T-helper 22 cell (primary cell): ENCODE measurements around the gene OR4N5.
"Not testable (repeated sequence)": the region's sequence is repeated elsewhere in the genome, so short reads cannot be mapped to it uniquely, and the experiment has no call there.

Experiments used
- DNase-seq: peaks from one replicate; pipeline ENCODE4 v3.0.0-alpha.2; 2020; ENCODE audit warnings: low read depth

Gene OR4N5

GRCh38 chr14:20138520-20138919 lies at the start of gene OR4N5:
Gene OR4N5, plus strand, starts transcription at chr14:20138820. Its CDS starts 4,916 bp downstream, at chr14:20143736.
- no peak for DNase-seq

- no peak for DNase-seq
Measured at GRCh38 chr14:20092050-20092449, 46.6 kb upstream of the OR4N5 start.

- DNase-seq, result no peak
Measured at GRCh38 chr14:20093442-20093841, 45.2 kb upstream of the OR4N5 start.

GRCh38 chr14:20098926-20099770 lies 39.5 kb upstream of the OR4N5 start:
- DNase-seq, result not testable (repeated sequence)

GRCh38 chr14:20110438-20110837 lies 28.2 kb upstream of the OR4N5 start, which contains the start of gene OR4K17:
Gene OR4K17, plus strand, starts transcription at chr14:20110739. Its CDS starts 6,761 bp downstream, at chr14:20117500.
- no peak for DNase-seq

GRCh38 chr14:20112321-20112720 lies 26.3 kb upstream of the OR4N5 start:
- DNase-seq, result no peak

- no peak for DNase-seq
Measured at GRCh38 chr14:20116748-20117147, 21.9 kb upstream of the OR4N5 start.

GRCh38 chr14:20118795-20119194 lies 19.8 kb upstream of the OR4N5 start:
- no peak for DNase-seq

GRCh38 chr14:20143911-20144310 lies 5.3 kb downstream of the OR4N5 start:
- no peak for DNase-seq

- no peak for DNase-seq
Measured at GRCh38 chr14:20144820-20145219, 6.2 kb downstream of the OR4N5 start.

- DNase-seq, result no peak
Measured at GRCh38 chr14:20164462-20164861, 25.8 kb downstream of the OR4N5 start.

GRCh38 chr14:20167091-20167490 lies 28.5 kb downstream of the OR4N5 start:
- DNase-seq, result no peak

GRCh38 chr14:20169852-20170251 lies 31.2 kb downstream of the OR4N5 start:
- not testable (repeated sequence) for DNase-seq

- DNase-seq, result not testable (repeated sequence)
Measured at GRCh38 chr14:20174205-20174604, 35.6 kb downstream of the OR4N5 start.

GRCh38 chr14:20176330-20176729 lies 37.7 kb downstream of the OR4N5 start:
- DNase-seq, result no peak

- DNase-seq, result no peak
Measured at GRCh38 chr14:20177433-20177974, 38.9 kb downstream of the OR4N5 start.

GRCh38 chr14:20179218-20179617 lies 40.6 kb downstream of the OR4N5 start:
- DNase-seq, result no peak

- DNase-seq, result no peak
Measured at GRCh38 chr14:20179880-20180279, 41.3 kb downstream of the OR4N5 start.

GRCh38 chr14:20180486-20180885 lies 41.9 kb downstream of the OR4N5 start:
- DNase-seq, result no peak

GRCh38 chr14:20184181-20184580 lies 45.6 kb downstream of the OR4N5 start:
- DNase-seq, result no peak

- DNase-seq, result no peak
Measured at GRCh38 chr14:20190596-20190995, 52.0 kb downstream of the OR4N5 start, which contains the start of gene OR11G2. Gene OR11G2, plus strand, starts transcription at chr14:20190896. Its CDS starts 6,542 bp downstream, at chr14:20197438.

- DNase-seq, result no peak
Measured at GRCh38 chr14:20191396-20191795, 52.8 kb downstream of the OR4N5 start.

GRCh38 chr14:20194101-20194500 lies 55.5 kb downstream of the OR4N5 start:
- DNase-seq, result no peak
